ENCODE measurements around the gene LCK. TPM values are rescaled to one million over a fixed set of nuclear protein-coding genes. Genes with fewer than 3 reads are reported as not detected.
A peak's percentile ranks its signal among the peaks of the same experiment; 100 is the strongest.

Gene LCK
- total and polyA plus RNA-seq, 2 of the 8 experiments (the other 6 are each of a cell fraction or from before 2014, with no cell fraction given), result 75.3 to 122 TPM

DNA sequence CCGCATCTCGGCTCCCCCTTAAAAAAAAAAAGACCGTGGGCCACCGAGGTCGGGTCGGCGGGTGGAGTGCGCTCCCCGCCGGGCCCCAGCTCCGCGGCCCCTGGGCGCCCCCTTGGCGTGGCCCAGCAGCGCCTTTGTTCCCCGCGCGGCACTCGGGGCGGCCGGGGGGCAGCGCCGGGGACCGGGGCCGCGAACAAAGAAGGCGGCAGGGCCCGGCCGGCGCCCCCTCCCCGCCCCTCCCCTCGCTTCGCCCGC is 84.4 kb downstream of the LCK start:
- no peak overlapping the region for H2AK5ac ChIP-seq (ENCODE audit: low read depth, low read length)
- no peak overlapping the region for H4K91ac ChIP-seq (replicated peaks; ENCODE audit: insufficient read length, low read length)
- H3K9ac ChIP-seq (replicated peaks in 1 of 4; ENCODE audit: extremely low read depth in 1 of 4, low read depth in 3 of 4, low read length in 3 of 4), result peak overlapping the region; percentile 86 to 98 (median 89)
- no peak overlapping the region; the same call in 1 of the 2 replicates for H2BK5ac ChIP-seq (ENCODE audit: low read depth, low read length)
- H3K23ac ChIP-seq (ENCODE audit: insufficient read length), result no peak overlapping the region
- H4K5ac ChIP-seq (ENCODE audit: insufficient read length, low read depth, low read length), result no peak overlapping the region
- DNase-seq (ENCODE audit: low read depth in 1 of 2, low spot score in 2 of 2) (no peak), FAIRE-seq (no peak)
- H3K4me3 ChIP-seq (ENCODE audit: extremely low read depth in 1 of 4, insufficient read depth in 2 of 4, low read depth in 3 of 4, low read length in 4 of 4), result peak overlapping the region; percentile 92 to 94 (median 93)
- H3K56ac ChIP-seq (replicated peaks; ENCODE audit: insufficient read length, low read depth, low read length), result peak overlapping the region; percentile 20
- CTCF ChIA-PET (ENCODE audit: partially characterized antibody), result interaction anchor here (0.7 kb wide), 1 partner anchor 16 kb away, joined by 4 read pairs; no protein-coding TSS in a partner anchor
- no peak overlapping the region for H2BK15ac ChIP-seq (ENCODE audit: low read length)
- peak overlapping the region; percentile 83 to 93; a peak in 3 of 4 replicates for H3K4me2 ChIP-seq (ENCODE audit: insufficient read depth in 1 of 2, low read depth in 2 of 2, low read length in 2 of 2)
- H3K4me1 ChIP-seq (replicated peaks in 1 of 4; ENCODE audit: control insufficient read depth in 3 of 4, insufficient read depth in 4 of 4, low read length in 3 of 4), result peaks cover 5 to 34% (median 25%) of the 10 kb centered on the region in 4 experiments
- peaks cover 2% of the 10 kb centered on the region; the same call in 1 of the 2 replicates for H3K79me1 ChIP-seq (ENCODE audit: low read depth, low read length)
- H2BK120ac ChIP-seq (replicated peaks; ENCODE audit: low read depth, low read length), result no peak overlapping the region
- no CpG with 5 or more reads among the region's 34 CpGs for WGBS, 2 experiments (ENCODE audit: extremely low coverage in 1 of 2, insufficient coverage in 1 of 2, insufficient read length in 1 of 2, insufficient replicate concordance in 2 of 2, low coverage in 1 of 2, low lambda C conversion rate in 2 of 2, missing lambda C conversion rate in 1 of 2)
- no peak overlapping the region for H2BK12ac ChIP-seq (ENCODE audit: low read depth, low read length)
- H3K4ac ChIP-seq (replicated peaks; ENCODE audit: insufficient read length, low read depth, low read length), result no peak overlapping the region
- no peak overlapping the region for H3K14ac ChIP-seq (ENCODE audit: insufficient read length)
- peaks cover 12 to 45% (median 19%) of the 10 kb centered on the region in 4 experiments; a peak in 6 of 8 replicates for H3K36me3 ChIP-seq (ENCODE audit: control insufficient read depth in 2 of 4, insufficient read depth in 4 of 4, low read length in 3 of 4)
- peak overlapping the region; percentile 98 for H4K8ac ChIP-seq (ENCODE audit: extremely low read depth, insufficient read depth, low read length)
- peaks cover 4 to 21% of the 10 kb centered on the region in 2 experiments; a peak in 3 of 4 replicates for H3K79me2 ChIP-seq (ENCODE audit: control insufficient read depth in 1 of 2, insufficient read depth in 2 of 2, low read length in 2 of 2)
- peaks cover 10% of the 10 kb centered on the region; the same call in 1 of the 2 replicates for H3K23me2 ChIP-seq (ENCODE audit: low read depth, low read length)
- no peak overlapping the region for H2BK20ac ChIP-seq (ENCODE audit: low read length)
- no peak overlapping the region for H2AFZ ChIP-seq (ENCODE audit: low read length)
- no peaks in the 10 kb centered on the region for H3K9me3 ChIP-seq (ENCODE audit: insufficient read depth in 2 of 2, low read depth in 1 of 2, low read length in 1 of 2)
- H3K27ac ChIP-seq (ENCODE audit: low read depth, low read length), result peak overlapping the region; percentile 92; the same call in 1 of the 2 replicates
- H3K18ac ChIP-seq (ENCODE audit: extremely low read depth, low read length), result no peak overlapping the region
- peaks cover 0 to 7% (median 2%) of the 10 kb centered on the region in 4 experiments; a peak in 4 of 7 replicates for H3K27me3 ChIP-seq (replicated peaks in 1 of 4; ENCODE audit: control insufficient read depth in 3 of 4, extremely low read depth in 1 of 4, insufficient read depth in 3 of 4, low read length in 3 of 4)
- peaks cover 9 to 18% of the 10 kb centered on the region in 2 experiments for H4K20me1 ChIP-seq (replicated peaks in 1 of 2; ENCODE audit: control insufficient read depth in 1 of 2, insufficient read depth in 2 of 2, low read length in 2 of 2)
- POLR2A ChIA-PET (ENCODE audit: partially characterized antibody), result interaction anchor here (0.7 to 13.4 kb wide), 32 partner anchors 8 to 631 kb away, joined by 3 to 321 read pairs (median 5); partner anchors contain the start of genes CCDC28B, COL16A1, FAM167B and FAM229A
